CD4-positive, alpha-beta T cell (primary cell): ENCODE measurements around the gene HSDL1. TPM values are rescaled to one million over a fixed set of nuclear protein-coding genes. Genes with fewer than 3 reads are reported as not detected.

Source experiments
- ATAC-seq: fragments of 200-7000 bp; cut with Tn5 transposase; one replicate; pipeline ENCODE4 v1.10.0; 2022; ENCODE audit warnings: mild to moderate bottlenecking; ENCODE audit not compliant: poor library complexity
- CTCF ChIA-PET: fragments of 350-600 bp; sonication (Branson Sonifier 250); formaldehyde crosslinking; loops from one replicate; lab custom pipeline; 2021; ENCODE audit warnings: antibody characterized with exemption, inconsistent platforms; lab: Charles Lee
- POLR2A ChIA-PET: fragments of 350-600 bp; sonication (Branson Sonifier 250); formaldehyde crosslinking; loops from one replicate; lab custom pipeline; 2021; ENCODE audit warnings: antibody characterized with exemption, inconsistent platforms; lab: Charles Lee
- DNase-seq, 14 experiments: peaks; one replicate each; pipeline ENCODE4 v3.0.0-alpha.2; 2013 to 2020; ENCODE audit warnings: mixed read lengths in 2 of 14
- H3K27ac ChIP-seq, 2 donors: one replicate each; pipeline versions ENCODE4 v1.5.1 to v1.7.0; 2013; ENCODE audit warnings: low read length in 2 of 2, low read depth in 1 of 2, mild to moderate bottlenecking in 1 of 2
- H3K27me3 ChIP-seq, 2 experiments: 1 replicate in 1 of 2; 2 replicates in 1 of 2; pipeline versions ENCODE4 v1.6.1 to v1.7.0; 2013; ENCODE audit warnings: low read length in 2 of 2, control low read depth in 1 of 2, mild to moderate bottlenecking in 1 of 2, moderate library complexity in 1 of 2; ENCODE audit not compliant: insufficient read depth in 2 of 2, control insufficient read depth in 1 of 2
- H3K36me3 ChIP-seq: one replicate; pipeline ENCODE4 v1.6.1; 2013; ENCODE audit warnings: low read length, control low read depth; ENCODE audit not compliant: insufficient read depth
- H3K4me1 ChIP-seq: one replicate; pipeline ENCODE4 v1.6.1; 2013; ENCODE audit warnings: low read length, control low read depth; ENCODE audit not compliant: insufficient read depth
- H3K4me3 ChIP-seq: one replicate; pipeline ENCODE4 v1.5.1; 2013; ENCODE audit warnings: mild to moderate bottlenecking, low read length, moderate library complexity
- H3K9me3 ChIP-seq, 2 experiments: 1 replicate in 1 of 2; 2 replicates in 1 of 2; pipeline versions ENCODE4 v1.6.1 to v1.7.0; 2013; ENCODE audit warnings: low read length in 2 of 2, mild to moderate bottlenecking in 2 of 2, control low read depth in 1 of 2, moderate library complexity in 1 of 2; ENCODE audit not compliant: control insufficient read depth in 1 of 2, insufficient read depth in 1 of 2
- H3K27ac Mint-ChIP-seq: one replicate; pipeline ENCODE4 v1.8.0; 2020; ENCODE audit warnings: mixed read lengths
- H3K27me3 Mint-ChIP-seq: one replicate; pipeline ENCODE4 v1.8.0; 2021; ENCODE audit warnings: mixed read lengths
- H3K36me3 Mint-ChIP-seq: one replicate; pipeline ENCODE4 v1.8.0; 2021; ENCODE audit warnings: low read depth, mixed read lengths
- H3K4me1 Mint-ChIP-seq: one replicate; pipeline ENCODE4 v1.8.0; 2021; ENCODE audit warnings: low read depth, mixed read lengths
- H3K4me3 Mint-ChIP-seq: one replicate; pipeline ENCODE4 v1.8.0; 2020; ENCODE audit warnings: mild to moderate bottlenecking, mixed read lengths
- H3K9me3 Mint-ChIP-seq: one replicate; pipeline ENCODE4 v1.8.0; 2020; ENCODE audit warnings: mixed read lengths
- CTCF ChIP-seq: fragments of 200-600 bp; IDR thresholded peaks from one replicate; pipeline ENCODE4 v1.8.0; 2022; ENCODE audit warnings: antibody characterized with exemption, mild to moderate bottlenecking
- intact Hi-C, 2 experiments: fragments of 100-400 bp; cut with DNase I in 1 of 2; cut with micrococcal nuclease in 1 of 2; formaldehyde crosslinking; loops; one replicate each; pipeline versions ENCODE4 v1.15.1 to v1.9.0; 2023 to 2025; cut with DNase I, micrococcal nuclease
- total RNA-seq, 174 experiments: library from RNA in 2 of 174; stranded (reverse) in 2 of 174; gene quantifications; one replicate each; pipeline ENCODE4 v1.2.3 and lab custom pipeline; 2021 to 2026

The HSDL1 gene
- total RNA-seq, 2 experiments from 2014 or later = 9.4 to 12.1 TPM

- POLR2A ChIA-PET = no interaction called here
- Mint-ChIP-seq H3K4me1 (peaks cover 6% of the 10 kb centered on the region), H3K9me3 (no peaks in the 10 kb centered on the region), H3K27me3 (no peaks in the 10 kb centered on the region), H3K4me3 (no peak overlapping the region), H3K36me3 (peaks cover 28% of the 10 kb centered on the region), H3K27ac (no peak overlapping the region)
- no peaks in the 10 kb centered on the region for H3K27me3 ChIP-seq
- H3K4me1 ChIP-seq = no peaks in the 10 kb centered on the region
- intact Hi-C loops = loop anchor here in 1 of 2 experiments (10.0 kb wide), 1 partner anchor 253 kb away; no protein-coding TSS in a partner anchor
- peaks cover 46% of the 10 kb centered on the region for H3K36me3 ChIP-seq
- no peak for TF ChIP-seq CTCF
- H3K27ac ChIP-seq = no peak overlapping the region
- no peaks in the 10 kb centered on the region for H3K9me3 ChIP-seq
- no peak for DNase-seq
- no peak for ATAC-seq
- CTCF ChIA-PET = interaction anchor here (1.6 kb wide), 1 partner anchor 9 kb away, joined by 7 read pairs; the partner anchor contains the start of gene TAF1C
- H3K4me3 ChIP-seq = no peak overlapping the region
Measured at GRCh38 chr16:84178146-84178765, 33.3 kb upstream of the HSDL1 start.

DNA sequence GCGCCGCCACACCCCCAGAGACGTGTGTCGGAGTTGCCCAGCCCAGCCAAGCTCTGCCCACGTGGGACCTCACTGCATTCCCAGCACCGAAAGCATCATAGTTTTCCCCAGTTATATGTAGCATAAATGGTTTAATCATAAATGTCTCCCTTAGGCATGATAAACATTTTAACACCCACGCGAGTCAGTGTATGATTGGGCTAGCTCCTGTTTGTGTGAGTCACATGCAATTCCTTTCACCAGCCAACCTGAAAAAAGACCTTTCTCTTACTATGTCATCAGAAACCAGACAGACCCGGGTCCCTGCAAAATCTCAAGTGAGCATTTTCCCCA is 32.7 kb upstream of the HSDL1 start:
- Mint-ChIP-seq H3K27me3 (no peaks in the 10 kb centered on the region), H3K36me3 (peaks cover 25% of the 10 kb centered on the region), H3K27ac (no peak overlapping the region), H3K4me3 (no peak overlapping the region), H3K9me3 (no peaks in the 10 kb centered on the region), H3K4me1 (peaks cover 6% of the 10 kb centered on the region)
- H3K4me3 ChIP-seq = no peak overlapping the region
- no peaks in the 10 kb centered on the region for H3K27me3 ChIP-seq
- peaks cover 41% of the 10 kb centered on the region for H3K36me3 ChIP-seq
- H3K27ac ChIP-seq = no peak overlapping the region
- no peaks in the 10 kb centered on the region for H3K4me1 ChIP-seq
- DNase-seq (no peak), ATAC-seq (no peak)
- H3K9me3 ChIP-seq = no peaks in the 10 kb centered on the region
- no peak for TF ChIP-seq CTCF
- POLR2A ChIA-PET = no interaction called here
- CTCF ChIA-PET = interaction anchor here (1.6 kb wide), 1 partner anchor 9 kb away, joined by 7 read pairs; the partner anchor contains the start of gene TAF1C
- intact Hi-C loops = loop anchor here in 1 of 2 experiments (10.0 kb wide), 1 partner anchor 253 kb away; no protein-coding TSS in a partner anchor

DNA sequence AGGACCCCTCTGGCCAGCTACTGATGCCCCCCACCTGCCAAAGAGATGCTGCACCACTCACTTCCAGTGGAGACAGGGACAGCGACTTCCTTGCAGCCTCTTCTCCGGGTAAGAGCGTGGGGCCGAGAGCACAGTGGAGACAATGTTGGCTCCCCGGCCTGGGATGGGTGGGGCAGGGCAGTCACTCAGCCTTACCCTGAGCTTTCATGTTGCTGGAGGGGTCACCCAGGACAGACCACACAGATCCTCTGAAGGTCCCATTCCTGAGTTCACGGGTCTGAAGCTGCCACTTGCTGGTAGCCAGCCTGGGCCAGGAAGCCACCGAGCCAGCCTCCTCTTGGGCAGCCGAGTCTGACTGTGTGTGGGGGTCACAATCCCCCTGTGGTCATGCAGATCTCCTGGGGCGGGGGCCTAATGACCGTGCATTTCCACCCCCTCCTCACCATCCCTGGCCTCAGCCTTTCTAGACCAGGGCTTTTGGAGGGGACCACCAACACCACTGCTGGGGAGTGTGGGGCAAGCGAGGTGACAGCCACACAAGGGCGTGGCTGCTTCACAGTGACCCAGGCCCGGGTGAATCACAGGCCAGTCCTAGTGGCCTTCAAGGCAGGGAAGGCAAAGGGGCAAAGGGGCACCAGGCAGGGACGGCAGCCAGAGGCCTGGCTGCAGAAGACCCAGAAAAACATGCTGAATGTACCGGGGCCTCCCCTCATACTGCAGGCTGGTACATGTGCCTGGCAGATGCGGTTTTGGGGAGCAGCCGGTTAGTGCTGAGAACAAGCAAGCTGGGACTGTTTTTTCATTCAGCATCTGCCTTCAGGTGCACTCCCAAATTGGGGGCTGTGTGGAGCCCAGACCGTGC is 31.4 kb upstream of the HSDL1 start:
- intact Hi-C loops = loop anchor here in 1 of 2 experiments (10.0 kb wide), 1 partner anchor 252 kb away; no protein-coding TSS in a partner anchor
- Mint-ChIP-seq H3K36me3 (peaks cover 14% of the 10 kb centered on the region), H3K27me3 (no peaks in the 10 kb centered on the region), H3K27ac (no peak overlapping the region), H3K4me1 (peaks cover 6% of the 10 kb centered on the region), H3K9me3 (no peaks in the 10 kb centered on the region), H3K4me3 (no peak overlapping the region)
- H3K4me3 ChIP-seq = no peak overlapping the region
- DNase-seq = peak in 1 of 14 experiments; percentile 36
- peaks cover 29% of the 10 kb centered on the region for H3K36me3 ChIP-seq
- ChIA-PET CTCF (interaction anchor here (1.3 to 1.6 kb wide), 2 partner anchors 10 kb away, joined by 7 to 9 read pairs; partner anchors contain the start of gene TAF1C), POLR2A (interaction anchor here (1.4 kb wide), 1 partner anchor 10 kb away, joined by 8 read pairs; the partner anchor contains the start of gene TAF1C)
- no peak for ATAC-seq
- no peaks in the 10 kb centered on the region for H3K9me3 ChIP-seq
- no peak for TF ChIP-seq CTCF
- H3K27me3 ChIP-seq = peaks cover 0 to 1% of the 10 kb centered on the region in 2 experiments
- H3K27ac ChIP-seq = no peak overlapping the region
- H3K4me1 ChIP-seq = no peaks in the 10 kb centered on the region
